AML-193 (cell line): ENCODE data around the gene ZNF8.
A peak's percentile ranks its signal among the peaks of the same experiment; 100 is the strongest.
"Not testable (repeated sequence)": the region's sequence is repeated elsewhere in the genome, so short reads cannot be mapped to it uniquely, and the experiment has no call there.

Experiments used
- DNase-seq, 2 experiments: peaks; one replicate each; lab custom pipeline; 2025; lab: John Stamatoyannopoulos, UW

ZNF8 gene

DNA sequence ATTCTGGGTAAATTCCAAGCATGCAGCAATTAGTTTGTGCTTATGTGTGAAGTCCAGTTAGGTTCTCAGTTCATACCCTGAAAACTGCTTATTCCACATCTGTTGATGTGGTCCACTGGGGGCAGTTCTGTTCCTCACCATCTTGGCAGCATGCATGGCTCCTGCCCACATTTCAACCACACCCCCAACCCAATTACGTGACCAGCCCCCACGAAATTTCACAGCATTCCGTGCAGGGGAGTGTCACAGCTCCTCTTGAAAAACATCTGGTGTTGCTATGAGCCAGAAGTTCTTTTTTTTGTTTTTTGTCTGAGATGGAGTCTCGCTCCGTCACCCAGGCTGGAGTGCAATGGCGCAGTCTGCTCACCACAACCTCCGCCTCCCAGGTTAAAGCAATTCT, 17.3 kb downstream of the ZNF8 start:
- DNase-seq = no peak

DNA sequence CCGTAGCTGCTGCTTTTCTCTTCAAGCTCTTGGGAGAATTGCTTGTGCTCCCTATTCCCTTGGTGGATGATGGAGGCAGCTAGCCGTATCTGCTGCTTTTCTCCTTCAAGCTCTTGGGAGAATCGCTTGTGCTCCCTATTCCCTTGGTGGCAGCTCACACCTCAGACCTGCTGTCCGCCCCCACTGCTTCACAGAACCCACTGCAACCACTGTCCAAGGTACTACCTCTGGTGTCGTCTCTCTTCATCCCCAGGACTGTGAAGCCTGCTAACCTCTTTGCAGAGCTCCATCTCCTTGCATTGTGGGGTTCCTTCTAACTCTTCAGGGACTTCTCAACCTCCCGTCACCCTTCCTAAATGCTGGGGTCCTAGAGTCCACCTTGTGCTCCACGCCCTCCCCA, 21.9 kb downstream of the ZNF8 start:
- DNase-seq = no peak

DNA sequence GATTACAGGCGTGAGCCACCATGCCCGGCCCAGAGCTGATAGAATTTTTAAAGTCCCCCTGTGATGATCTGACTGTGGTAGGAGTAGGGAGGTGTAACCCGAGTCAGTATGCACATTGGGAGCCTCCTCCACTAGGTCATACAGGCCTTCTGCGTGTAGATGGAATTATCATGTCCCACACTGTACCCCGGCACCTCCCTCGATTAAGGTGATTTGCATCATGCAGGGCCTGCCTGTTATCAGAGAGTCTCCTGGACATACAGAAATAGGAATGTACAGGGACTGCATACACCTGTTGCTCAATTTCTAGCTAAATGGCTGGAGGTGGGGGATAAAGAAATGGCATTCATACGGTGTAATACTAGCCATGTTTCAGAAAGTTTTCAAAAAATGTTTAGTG, 25.5 kb downstream of the ZNF8 start:
- DNase-seq = no peak

DNA sequence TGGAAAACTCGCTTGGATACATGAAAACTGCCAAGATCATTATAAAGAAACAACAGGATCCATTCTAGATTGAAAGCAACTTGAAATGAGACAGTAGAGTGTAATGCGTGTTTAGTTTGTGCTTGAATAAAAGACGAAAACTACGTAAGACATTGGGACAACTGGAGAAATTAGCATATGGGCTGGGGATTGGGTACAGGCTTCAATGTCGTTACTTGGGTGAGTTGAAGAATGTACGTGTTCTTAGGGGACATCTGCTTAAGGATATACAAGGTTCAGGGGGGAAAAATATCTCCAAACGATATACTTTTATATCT, 26.0 kb downstream of the ZNF8 start:
- DNase-seq = no peak

DNA sequence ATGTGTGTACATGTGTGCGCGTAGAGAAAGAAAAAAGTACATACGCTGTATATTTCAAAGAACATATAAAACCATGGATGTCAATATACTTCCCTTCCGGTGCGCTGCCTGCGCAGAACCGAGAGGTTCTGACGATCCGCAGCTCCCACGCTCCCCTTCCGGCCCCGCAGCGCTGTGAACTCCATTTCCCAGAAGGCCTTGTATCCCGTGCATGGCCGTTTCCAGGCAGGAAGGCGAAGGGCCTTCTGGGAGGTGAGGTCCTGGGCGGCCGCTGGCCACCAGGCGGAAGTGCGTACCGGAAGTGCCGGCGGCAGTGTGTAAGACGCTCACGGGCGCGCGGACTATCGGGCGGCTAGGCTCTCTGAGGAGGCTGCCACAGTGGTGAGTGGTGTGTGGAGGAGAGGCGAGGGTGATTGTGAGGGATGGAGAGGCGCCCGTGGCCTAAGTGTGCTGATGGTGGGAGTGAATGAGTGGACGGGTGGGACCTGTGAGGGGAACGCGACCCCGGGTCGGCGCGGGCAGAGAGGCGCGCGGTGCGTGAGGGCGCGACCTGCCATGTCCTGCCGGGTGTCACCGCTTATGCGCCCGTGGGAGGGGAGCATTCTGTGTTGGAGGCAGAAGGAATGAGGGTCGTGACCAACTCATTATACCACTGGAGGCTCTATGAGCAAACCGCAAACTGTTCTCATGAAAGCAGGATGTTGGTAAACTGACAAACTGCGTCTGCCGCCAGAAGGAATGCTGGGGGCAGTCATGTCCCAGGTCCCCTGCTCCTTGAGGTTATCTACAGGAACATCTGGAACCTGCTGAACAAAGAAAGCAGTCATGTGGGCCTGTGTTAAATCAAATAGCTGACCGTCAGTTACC, 26.5 kb downstream of the ZNF8 start, which contains the start of gene ERVK3-1:
TSS of gene ERVK3-1 (plus strand) at position 313 of the 867 bp plus-strand sequence. CDS start 6,792 bp downstream, outside the sequence.
- DNase-seq = peak; percentile 91 to 96

DNA sequence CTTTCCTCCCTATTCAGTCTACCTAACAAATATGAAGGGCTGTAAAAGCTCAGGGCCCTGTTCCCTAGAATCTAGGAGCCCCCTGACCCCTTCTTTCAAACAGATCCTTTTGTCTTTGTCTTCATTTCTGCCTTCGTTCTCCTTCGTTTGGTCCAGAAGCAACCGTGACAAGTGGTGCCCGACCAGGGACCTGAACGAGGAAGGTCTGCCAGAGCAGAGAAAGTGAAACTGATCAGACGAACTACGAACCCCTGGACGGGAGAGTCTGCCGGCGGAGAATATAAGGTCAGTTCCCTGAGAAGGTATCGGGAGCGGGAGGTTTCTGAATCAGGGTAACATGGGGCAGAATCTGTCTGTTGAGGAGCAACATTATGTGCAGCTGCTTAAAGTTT, 27.2 kb downstream of the ZNF8 start:
- no peak for DNase-seq

DNA sequence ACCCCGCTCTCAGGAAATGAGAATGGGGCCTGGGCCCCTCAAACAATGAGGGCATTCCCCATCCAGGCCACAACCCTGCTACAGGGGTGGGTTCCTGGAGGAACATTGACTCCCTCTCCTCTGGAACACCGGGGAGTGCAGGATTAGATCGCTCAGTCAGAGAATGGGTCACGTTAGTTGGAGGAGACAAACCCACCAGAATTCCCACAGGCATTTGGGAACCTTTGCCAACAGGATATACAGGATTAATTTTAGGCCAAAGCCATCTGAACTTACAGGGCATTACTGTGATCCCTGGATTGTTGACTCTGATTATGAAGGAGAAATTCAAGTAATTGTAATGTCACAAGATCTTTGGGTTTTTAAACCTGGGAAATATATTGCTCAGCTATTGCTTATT, 29.0 kb downstream of the ZNF8 start:
- no peak for DNase-seq

DNA sequence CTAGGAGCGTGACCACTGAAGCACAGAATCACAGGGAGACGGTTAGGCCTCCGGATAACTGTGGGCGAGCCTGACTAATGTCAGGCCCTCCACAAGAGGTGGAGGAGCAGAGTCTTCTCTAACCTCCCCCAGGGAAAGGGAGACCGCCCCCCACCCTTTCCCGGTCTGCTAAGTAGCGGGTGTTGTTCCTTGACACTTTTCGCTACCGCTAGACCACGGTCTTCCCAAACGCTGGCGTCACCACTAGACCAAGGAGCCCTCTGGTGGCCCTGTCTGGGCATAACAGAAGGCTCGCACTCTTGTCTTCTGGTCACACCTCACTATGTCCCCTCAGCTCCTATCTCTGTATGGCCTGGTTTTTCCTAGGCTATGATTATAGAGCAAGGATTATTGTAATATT, 31.9 kb downstream of the ZNF8 start:
- DNase-seq = not testable (repeated sequence)

DNA sequence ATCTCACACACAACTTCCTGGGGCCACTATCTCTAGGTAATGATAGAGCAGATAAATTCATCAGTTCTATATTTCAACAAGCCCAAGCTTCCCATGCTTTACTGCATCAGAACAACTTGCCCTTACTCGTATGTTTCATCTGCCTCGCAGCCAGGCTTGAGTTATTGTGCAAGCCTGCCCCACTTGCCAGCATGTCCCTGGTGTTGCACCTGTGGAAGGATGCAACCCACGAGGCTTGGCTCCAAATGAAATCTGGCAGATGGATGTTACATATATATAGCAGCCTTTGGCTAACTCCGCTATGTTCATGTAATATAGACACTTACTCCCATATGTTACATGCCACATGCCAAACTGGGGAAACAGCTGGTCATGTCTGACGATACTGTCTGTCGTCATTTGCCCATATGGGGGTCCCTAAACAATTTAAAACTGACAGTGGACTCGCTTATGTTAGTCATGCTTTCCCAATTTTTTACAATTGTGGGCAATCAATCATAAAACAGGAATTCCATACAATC, 32.6 kb downstream of the ZNF8 start:
- no peak for DNase-seq

DNA sequence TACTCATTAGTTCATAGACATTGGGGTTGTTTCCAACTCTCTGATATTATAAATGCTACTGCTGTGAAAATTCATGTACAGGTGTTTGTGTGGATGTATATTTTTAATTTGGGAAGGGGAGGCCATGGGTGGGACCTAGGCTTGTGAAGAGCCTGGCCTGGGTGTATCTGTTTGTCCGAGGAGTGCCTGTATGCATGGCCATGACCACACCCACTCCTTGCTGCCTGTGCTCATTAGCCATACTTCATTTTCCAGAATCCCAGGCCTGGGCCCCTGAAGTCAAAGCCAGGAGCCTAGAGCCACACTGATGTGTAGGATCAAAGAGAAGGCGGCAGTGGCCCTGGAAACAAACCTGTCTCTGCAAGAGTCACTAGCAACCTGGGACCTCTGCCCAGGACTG, 36.8 kb downstream of the ZNF8 start:
- DNase-seq = no peak

DNA sequence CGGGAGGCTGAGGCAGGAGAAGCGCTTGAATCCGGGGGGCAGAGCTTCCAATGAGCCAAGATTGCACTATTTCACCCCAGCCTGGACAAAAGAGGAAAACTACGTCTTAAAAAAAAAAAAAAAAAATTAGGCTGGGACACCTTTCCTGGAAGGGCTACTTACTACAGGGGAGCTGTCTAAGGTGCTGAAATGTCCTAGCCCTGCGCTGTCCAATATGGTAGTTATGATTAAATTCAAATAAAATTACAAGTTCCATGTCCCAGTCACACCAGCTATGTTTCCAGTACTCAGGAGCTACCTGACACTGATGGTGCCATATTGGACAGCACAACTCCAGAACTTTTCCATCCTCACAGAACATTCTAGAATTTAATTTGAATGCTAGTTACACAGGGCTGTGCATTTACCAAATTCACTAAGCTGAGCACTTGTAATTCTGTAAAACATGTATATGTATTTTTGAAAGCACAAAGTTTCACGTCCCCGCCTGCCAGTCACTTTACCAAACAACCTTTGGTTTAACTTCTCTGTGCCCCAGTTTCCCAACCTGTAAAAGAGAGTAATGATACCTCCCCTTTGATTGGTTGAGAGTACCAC, 38.8 kb downstream of the ZNF8 start:
- DNase-seq = peak; percentile 11 to 13

DNA sequence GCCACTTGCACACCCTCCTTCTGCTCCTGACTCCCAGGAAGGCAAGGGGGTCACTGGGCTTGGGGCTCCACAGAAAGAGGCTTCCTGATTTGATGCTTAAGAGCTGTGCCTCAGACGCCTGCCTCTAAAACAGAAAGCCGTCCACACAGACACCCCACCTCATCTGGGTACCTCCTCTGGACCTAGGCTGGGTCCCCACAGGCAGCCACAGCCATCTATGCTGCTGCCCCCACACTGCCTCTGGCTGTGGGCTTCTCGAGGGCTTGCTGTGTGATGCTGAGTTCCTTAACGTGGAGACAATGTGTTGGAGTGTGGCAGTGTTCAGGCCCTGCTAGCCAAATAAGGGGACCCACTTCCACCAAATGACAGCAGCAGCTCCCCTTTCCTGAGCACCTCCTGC, 39.5 kb downstream of the ZNF8 start:
- DNase-seq = no peak

DNA sequence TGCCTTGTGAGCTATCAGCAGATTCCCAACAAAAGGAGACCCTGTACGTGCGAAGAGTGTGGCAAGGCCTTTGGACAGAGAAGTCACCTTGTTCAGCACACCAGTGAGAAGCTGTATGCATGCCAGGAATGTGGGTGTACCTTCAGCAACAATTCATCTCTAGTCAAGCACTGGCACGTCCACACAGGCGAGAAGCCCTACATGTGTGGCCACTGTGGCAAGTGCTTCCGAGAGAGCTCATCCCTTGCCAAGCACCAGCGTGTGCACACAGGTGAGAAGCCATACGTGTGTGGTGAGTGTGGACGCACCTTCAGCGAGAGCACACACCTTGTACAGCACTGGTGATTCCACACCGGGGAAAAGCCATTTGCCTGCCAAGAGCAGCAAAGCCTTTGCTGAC, 40.5 kb downstream of the ZNF8 start:
- DNase-seq = no peak

DNA sequence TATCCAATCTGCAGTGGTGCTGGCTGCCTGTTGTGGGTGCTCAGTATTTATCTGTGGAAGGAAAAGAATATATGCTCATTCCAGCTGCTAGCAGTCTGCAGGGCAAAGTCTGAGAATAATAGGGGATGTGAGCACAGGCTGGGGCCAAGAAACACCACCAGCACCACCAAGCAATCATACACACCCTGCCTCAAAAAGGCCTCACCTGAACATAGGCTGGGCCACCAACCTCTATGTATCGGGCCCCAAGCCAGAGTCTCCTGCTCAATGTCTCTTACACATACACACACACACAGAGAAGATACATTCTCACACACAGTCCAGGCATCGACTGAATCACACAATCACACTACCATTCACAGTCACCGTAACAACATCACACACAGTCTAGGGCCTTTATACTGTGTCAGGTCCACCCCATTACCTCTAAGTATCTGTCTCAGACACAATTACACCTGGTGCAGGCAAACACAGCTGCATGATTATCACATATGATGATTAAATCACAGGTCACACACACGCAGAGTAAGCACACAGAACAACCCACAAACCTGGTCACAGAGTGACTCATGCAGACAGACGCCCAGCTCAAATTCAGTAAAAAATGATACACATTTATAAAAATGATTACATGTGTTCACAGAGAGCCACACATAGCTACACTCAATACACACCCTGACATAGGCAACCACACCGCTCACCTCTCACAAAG, 46.7 kb downstream of the ZNF8 start:
- no peak for DNase-seq

DNA sequence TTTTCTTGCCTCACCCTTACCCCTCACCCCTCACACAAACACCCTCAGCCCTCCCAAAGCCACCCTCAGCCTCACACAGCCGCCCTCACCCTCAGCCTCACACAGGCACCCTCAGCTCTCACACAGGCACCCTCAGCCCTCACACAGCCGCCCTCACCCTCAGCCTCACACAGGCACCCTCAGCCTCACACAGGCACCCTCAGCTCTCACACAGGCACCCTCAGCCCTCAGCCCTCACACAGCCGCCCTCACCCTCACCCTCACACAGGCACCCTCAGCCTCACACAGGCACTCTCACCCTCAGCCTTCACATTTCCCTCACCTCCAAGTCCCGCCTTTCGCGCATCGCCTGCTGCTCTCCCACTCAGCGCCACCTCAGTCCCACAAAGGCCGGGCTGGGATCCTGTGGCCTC, 47.8 kb downstream of the ZNF8 start:
- DNase-seq = no peak

DNA sequence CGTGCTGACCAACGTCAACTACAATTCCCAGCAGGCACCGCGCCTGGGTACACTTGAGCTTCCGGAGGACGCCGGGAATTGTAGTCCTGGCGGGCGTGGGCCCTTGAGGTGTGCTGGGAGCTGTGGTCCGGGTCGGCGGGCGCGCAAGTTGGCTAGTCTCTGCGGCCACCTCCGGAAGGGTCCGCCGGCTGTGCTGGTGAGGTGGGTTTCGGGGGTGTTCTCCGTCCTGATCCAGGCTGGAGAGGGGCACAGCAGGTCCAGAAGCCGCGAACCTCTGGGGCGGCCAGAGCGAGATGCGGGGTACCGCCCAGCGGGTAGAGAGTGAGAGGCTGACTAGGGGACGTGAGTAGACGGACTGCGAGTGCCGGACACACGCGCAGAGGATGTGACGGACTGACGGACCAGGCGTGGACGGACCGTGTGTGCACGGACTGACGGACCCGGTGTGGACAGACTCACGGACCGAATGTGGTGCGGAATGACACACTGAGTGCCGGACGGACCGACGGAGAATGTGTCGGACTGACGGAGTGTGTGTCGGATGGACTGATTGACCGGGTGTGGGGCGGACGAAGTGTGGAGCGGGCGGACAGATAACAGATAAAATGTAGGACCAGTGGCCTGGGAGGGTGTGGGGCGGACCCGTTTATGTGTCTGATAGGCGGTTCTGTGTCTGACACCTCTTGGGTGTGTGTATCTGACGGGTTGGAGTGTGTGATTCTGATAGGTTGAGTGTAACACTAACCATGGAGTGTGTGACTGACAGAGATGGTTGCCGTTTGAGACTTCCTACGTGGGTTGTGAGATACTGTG, 48.4 kb downstream of the ZNF8 start, which contains the start of gene ZSCAN22:
TSS of gene ZSCAN22 (plus strand) at position 81 of the 813 bp plus-strand sequence. CDS start 7,809 bp downstream, outside the sequence.
- peak; percentile 88 to 93 for DNase-seq

DNA sequence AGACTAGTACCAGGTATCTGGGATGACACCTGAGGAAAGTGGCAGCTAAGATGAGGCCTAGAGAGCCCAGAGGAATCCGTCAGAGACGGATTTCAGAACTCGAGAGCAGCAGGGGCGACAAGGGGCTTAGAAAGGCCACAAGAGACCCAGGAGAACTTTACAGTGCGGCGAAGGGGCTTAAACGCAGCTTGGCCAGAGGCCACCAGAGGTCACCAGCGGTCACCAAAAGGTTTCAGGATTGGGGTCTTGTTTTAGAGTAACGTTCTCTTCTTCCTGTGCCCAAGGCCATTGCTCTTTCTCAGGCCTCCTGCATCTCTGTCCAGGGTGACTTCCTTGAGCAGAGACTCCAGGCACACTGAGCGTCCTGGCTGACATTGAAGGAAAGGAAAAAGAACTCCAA, 50.2 kb downstream of the ZNF8 start:
- DNase-seq = peak; percentile 20 to 23

DNA sequence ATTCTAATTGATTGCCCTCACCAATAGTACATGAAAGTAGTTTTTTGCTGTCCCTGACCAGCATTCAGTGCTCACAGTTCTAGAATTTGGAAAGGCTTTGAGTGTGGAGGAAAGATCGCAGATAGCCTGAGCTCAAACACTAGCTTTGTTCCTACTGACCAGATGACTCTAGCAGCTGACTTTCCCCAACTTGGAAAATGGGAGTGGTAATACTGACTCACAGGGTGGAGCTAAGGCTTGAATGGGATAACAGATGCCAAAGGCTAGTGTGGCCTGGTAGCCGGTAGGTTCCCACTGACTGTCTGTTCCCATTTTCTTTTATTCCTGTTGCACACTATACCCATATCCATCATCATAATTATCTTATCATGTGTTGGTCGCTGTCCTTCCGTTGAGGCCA, 51.7 kb downstream of the ZNF8 start:
- DNase-seq = no peak

DNA sequence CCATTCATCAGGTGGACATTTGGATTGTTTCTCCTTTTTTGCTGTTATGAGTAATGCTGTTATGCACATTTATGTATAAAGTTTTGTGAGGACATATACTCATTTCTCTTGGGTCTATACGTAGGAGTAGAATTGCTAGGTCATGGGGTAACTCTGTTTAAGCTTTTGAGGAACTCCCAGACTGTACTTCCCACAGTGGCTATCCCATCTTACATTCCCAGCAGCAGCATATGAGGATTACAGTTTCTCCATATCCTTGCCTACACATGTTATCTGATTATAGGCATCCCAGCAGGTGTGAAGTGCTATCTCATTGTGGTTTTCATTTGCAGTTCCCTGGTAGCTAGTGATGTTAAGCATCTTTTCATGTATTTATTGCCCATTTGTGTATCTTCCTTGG, 53.9 kb downstream of the ZNF8 start:
- DNase-seq = no peak

DNA sequence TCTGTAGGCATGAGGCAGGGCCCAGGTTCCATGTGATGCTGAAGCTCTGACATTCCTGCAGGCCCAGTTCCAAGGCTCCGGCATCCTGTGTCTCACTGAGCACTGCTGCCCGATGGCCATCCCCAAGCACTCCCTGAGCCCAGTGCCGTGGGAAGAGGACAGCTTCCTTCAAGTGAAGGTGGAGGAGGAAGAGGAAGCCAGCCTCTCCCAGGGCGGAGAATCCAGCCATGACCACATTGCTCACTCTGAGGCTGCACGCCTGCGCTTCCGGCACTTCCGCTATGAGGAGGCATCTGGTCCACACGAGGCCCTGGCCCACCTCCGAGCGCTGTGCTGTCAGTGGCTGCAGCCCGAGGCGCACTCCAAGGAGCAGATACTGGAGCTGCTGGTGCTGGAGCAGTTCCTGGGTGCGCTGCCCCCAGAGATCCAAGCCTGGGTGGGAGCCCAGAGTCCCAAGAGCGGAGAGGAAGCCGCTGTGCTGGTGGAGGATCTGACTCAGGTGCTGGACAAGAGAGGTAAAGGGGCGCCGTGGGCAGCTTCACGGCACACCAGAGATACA, 56.0 kb downstream of the ZNF8 start:
- DNase-seq = no peak

DNA sequence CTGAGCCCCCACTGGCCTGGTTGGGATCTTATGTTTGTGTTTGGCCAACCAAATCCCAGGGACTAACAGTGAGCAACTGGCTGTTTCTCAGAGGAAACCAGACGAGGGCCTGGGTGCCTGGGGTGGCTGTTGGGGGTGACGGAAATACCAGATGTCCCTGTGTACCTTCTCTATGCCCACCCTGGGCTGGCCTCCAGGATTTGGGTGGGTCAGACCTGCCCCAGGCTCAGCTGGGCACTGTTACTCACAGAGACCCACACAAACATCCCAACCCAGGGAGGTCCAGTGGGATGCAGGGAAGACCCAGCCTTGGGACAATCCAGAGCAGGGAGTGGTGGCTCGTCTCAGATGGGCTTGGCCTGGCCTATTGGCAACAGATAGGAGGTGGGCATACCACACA, 56.9 kb downstream of the ZNF8 start:
- DNase-seq = no peak

DNA sequence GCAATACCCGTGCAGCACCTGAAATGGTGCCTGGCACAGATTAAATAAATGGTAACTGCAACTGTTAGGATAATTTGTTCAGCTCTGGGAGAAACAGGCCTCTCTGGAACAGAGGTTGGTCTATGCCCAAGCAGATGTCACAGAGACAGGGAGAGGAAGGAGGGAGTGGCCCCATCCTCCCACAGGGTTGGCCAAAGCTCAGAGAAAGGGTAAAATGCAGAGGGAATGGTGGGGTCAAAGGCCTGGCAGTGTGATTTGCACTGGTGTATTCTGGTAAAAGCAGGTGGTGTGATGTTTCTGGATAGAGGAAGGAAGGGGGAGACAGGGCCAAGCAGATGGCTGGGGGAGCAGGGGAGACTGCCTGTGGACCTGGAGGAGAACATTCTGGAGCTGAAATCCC, 57.5 kb downstream of the ZNF8 start:
- no peak for DNase-seq
